Prostate gland (tissue), 2 donors: Measurements from ENCODE around the gene EIF4G1.

Source experiments
- POLR2A ChIP-seq: fragments of 450-650 bp; IDR thresholded peaks from one replicate; pipeline ENCODE4 v1.6.1; 2016; ENCODE audit warnings: antibody characterized with exemption, mild to moderate bottlenecking
- TF ChIP-seq, protein P1 (sequence below), 4 experiments: fragments of 200-600 bp in 2 of 4; fragments of 450-650 bp in 2 of 4; sonication (generic) in 2 of 4; IDR thresholded peaks; 1 replicate in 3 of 4; 2 replicates in 1 of 4; pipeline ENCODE4 v1.5.1; 2016 to 2019; ENCODE audit warnings: antibody characterized with exemption in 4 of 4, mild to moderate bottlenecking in 2 of 4, moderate library complexity in 2 of 4

DNA sequence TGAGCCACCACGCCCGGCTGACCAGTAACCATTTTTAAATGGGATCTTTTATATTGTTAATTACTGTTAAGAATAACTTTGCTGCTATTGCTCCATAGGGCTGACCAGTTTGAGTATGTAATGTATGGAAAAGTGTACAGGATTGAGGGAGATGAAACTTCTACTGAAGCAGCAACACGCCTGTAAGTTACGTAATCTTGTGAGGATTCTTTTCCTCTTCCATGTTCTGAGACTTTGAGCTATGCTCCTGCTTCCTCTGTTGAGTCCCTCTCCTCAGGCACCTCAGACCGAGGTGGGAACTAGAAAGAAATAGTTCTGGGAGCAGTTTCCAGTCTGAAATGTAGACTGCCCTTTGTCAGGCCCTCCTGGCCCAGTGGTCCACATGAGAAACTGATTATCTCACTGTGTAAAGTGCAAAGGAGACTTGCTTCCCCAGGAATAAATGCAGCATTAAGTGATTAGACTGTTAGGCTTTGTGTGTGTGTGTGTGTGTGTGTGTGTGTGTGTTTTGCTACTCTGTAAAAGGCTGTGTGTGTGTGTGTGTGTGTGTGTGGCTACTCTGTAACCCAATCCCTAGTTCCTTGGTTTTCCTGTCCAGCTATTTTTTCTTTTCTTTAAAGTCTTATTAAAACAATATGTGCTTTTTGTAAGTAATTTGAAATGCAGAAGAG is 52.3 kb downstream of the EIF4G1 start:
- TF ChIP-seq, protein P1, sequence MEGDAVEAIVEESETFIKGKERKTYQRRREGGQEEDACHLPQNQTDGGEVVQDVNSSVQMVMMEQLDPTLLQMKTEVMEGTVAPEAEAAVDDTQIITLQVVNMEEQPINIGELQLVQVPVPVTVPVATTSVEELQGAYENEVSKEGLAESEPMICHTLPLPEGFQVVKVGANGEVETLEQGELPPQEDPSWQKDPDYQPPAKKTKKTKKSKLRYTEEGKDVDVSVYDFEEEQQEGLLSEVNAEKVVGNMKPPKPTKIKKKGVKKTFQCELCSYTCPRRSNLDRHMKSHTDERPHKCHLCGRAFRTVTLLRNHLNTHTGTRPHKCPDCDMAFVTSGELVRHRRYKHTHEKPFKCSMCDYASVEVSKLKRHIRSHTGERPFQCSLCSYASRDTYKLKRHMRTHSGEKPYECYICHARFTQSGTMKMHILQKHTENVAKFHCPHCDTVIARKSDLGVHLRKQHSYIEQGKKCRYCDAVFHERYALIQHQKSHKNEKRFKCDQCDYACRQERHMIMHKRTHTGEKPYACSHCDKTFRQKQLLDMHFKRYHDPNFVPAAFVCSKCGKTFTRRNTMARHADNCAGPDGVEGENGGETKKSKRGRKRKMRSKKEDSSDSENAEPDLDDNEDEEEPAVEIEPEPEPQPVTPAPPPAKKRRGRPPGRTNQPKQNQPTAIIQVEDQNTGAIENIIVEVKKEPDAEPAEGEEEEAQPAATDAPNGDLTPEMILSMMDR (IDR thresholded peaks at IDR 0.05), result no peak
- no peak for TF ChIP-seq POLR2A
